Astrocyte (in vitro differentiated cells and primary cell): Measurements from ENCODE around the gene OSR1. TPM values are rescaled to one million over a fixed set of nuclear protein-coding genes. Genes with fewer than 3 reads are reported as not detected.

Source experiments
- DNase-seq: peaks from one replicate; pipeline ENCODE4 v3.0.0-alpha.2; 2010; ENCODE audit warnings: low read depth
- FAIRE-seq: peaks from 2 replicates; lab custom pipeline; 2011; peaks lifted over from hg19 to GRCh38; lab: Jason Lieb, UNC
- H2AFZ ChIP-seq: 2 replicates; pipeline ENCODE4 v1.6.0; 2012; ENCODE audit warnings: low read depth, low read length, inconsistent platforms
- H3K27ac ChIP-seq: 2 replicates; pipeline ENCODE4 v1.5.1; 2011; ENCODE audit warnings: low read depth, low read length, inconsistent platforms
- H3K27me3 ChIP-seq: 2 replicates; pipeline ENCODE4 v1.6.0; 2011; ENCODE audit warnings: low read length, inconsistent platforms; ENCODE audit not compliant: insufficient read depth
- H3K36me3 ChIP-seq: 2 replicates; pipeline ENCODE4 v1.5.1; 2011; ENCODE audit warnings: low read length, inconsistent platforms; ENCODE audit not compliant: insufficient read depth
- H3K4me1 ChIP-seq: 2 replicates; pipeline ENCODE4 v1.5.1; 2011; ENCODE audit warnings: low read length, inconsistent platforms; ENCODE audit not compliant: insufficient read depth
- H3K4me2 ChIP-seq: 2 replicates; pipeline ENCODE4 v1.6.0; 2012; ENCODE audit warnings: low read length, inconsistent platforms
- H3K4me3 ChIP-seq: 2 replicates; pipeline ENCODE4 v1.5.1; 2011; ENCODE audit warnings: low read depth, mild to moderate bottlenecking, low read length, inconsistent platforms; ENCODE audit not compliant: insufficient read depth
- H3K79me2 ChIP-seq: 2 replicates; pipeline ENCODE4 v1.6.0; 2012; ENCODE audit warnings: mild to moderate bottlenecking, low read length, inconsistent platforms; ENCODE audit not compliant: insufficient read depth
- H3K9ac ChIP-seq: 2 replicates; pipeline ENCODE4 v1.6.0; 2012; ENCODE audit warnings: mild to moderate bottlenecking, low read length, inconsistent platforms
- H3K9me3 ChIP-seq: 2 replicates; pipeline ENCODE4 v1.5.1; 2012; ENCODE audit warnings: low read depth, mild to moderate bottlenecking, low read length, inconsistent platforms; ENCODE audit not compliant: insufficient read depth
- H4K20me1 ChIP-seq: 2 replicates; pipeline ENCODE4 v1.6.0; 2012; ENCODE audit warnings: low read length, inconsistent platforms; ENCODE audit not compliant: insufficient read depth
- H3K27ac Mint-ChIP-seq: one replicate; pipeline ENCODE4 v1.8.0; 2021; ENCODE audit warnings: mild to moderate bottlenecking, mixed read lengths; ENCODE audit not compliant: unreplicated experiment
- H3K27me3 Mint-ChIP-seq: one replicate; pipeline ENCODE4 v1.8.0; 2021; ENCODE audit warnings: low read depth, mixed read lengths; ENCODE audit not compliant: unreplicated experiment
- H3K36me3 Mint-ChIP-seq: one replicate; pipeline ENCODE4 v1.8.0; 2021; ENCODE audit warnings: low read depth, mixed read lengths; ENCODE audit not compliant: unreplicated experiment
- H3K4me1 Mint-ChIP-seq: one replicate; pipeline ENCODE4 v1.8.0; 2021; ENCODE audit warnings: low read depth, mixed read lengths; ENCODE audit not compliant: unreplicated experiment
- H3K4me3 Mint-ChIP-seq: one replicate; pipeline ENCODE4 v1.8.0; 2021; ENCODE audit warnings: mild to moderate bottlenecking, moderate library complexity, mixed read lengths; ENCODE audit not compliant: unreplicated experiment
- H3K9me3 Mint-ChIP-seq: one replicate; pipeline ENCODE4 v1.8.0; 2021; ENCODE audit warnings: mild to moderate bottlenecking, mixed read lengths; ENCODE audit not compliant: unreplicated experiment
- EZH2 ChIP-seq: IDR thresholded peaks from 2 replicates; pipeline ENCODE4 v1.6.1; 2012; ENCODE audit warnings: mild to moderate bottlenecking, low read length, inconsistent platforms; ENCODE audit not compliant: insufficient read depth
- total RNA-seq: library from RNA; stranded (reverse); gene quantifications from 2 replicates; pipeline ENCODE4 v1.2.1, GENCODE V29; 2021
- TF ChIP-seq, protein P1 (sequence below): IDR thresholded peaks from 2 replicates; pipeline ENCODE4 v1.5.1; 2011; ENCODE audit warnings: low read depth, mild to moderate bottlenecking, inconsistent platforms, low read length, moderate library complexity; ENCODE audit not compliant: insufficient read depth

OSR1 gene
- total RNA-seq, 1 donor from 2014 or later, result 1.0 TPM

- Histone ChIP-seq H3K79me2 (no peaks in the 10 kb centered on the region), H3K9me3 (no peaks in the 10 kb centered on the region), H3K27me3 (no peaks in the 10 kb centered on the region), H3K9ac (no peak overlapping the region), H3K4me2 (no peak overlapping the region), H3K4me3 (no peak overlapping the region), H4K20me1 (no peaks in the 10 kb centered on the region), H2AFZ (no peak overlapping the region), H3K36me3 (no peaks in the 10 kb centered on the region), H3K27ac (no peak overlapping the region), H3K4me1 (no peaks in the 10 kb centered on the region)
- no peak overlapping the region for H3K27ac Mint-ChIP-seq
- TF ChIP-seq, protein P1, sequence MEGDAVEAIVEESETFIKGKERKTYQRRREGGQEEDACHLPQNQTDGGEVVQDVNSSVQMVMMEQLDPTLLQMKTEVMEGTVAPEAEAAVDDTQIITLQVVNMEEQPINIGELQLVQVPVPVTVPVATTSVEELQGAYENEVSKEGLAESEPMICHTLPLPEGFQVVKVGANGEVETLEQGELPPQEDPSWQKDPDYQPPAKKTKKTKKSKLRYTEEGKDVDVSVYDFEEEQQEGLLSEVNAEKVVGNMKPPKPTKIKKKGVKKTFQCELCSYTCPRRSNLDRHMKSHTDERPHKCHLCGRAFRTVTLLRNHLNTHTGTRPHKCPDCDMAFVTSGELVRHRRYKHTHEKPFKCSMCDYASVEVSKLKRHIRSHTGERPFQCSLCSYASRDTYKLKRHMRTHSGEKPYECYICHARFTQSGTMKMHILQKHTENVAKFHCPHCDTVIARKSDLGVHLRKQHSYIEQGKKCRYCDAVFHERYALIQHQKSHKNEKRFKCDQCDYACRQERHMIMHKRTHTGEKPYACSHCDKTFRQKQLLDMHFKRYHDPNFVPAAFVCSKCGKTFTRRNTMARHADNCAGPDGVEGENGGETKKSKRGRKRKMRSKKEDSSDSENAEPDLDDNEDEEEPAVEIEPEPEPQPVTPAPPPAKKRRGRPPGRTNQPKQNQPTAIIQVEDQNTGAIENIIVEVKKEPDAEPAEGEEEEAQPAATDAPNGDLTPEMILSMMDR, result no peak
- TF ChIP-seq EZH2, result no peak
- H3K9me3 Mint-ChIP-seq, result no peaks in the 10 kb centered on the region
- no peak for DNase-seq
- H3K27me3 Mint-ChIP-seq, result no peaks in the 10 kb centered on the region
- H3K4me1 Mint-ChIP-seq, result no peaks in the 10 kb centered on the region
- FAIRE-seq, result no peak
- H3K4me3 Mint-ChIP-seq, result no peak overlapping the region
- H3K36me3 Mint-ChIP-seq, result no peaks in the 10 kb centered on the region
These were observed 37.6 kb downstream of the OSR1 start for GRCh38 chr2:19320813-19321212.

- Histone ChIP-seq H3K36me3 (no peaks in the 10 kb centered on the region), H3K27ac (no peak overlapping the region), H3K27me3 (no peaks in the 10 kb centered on the region), H2AFZ (no peak overlapping the region), H3K79me2 (no peaks in the 10 kb centered on the region), H4K20me1 (no peaks in the 10 kb centered on the region), H3K4me2 (no peak overlapping the region), H3K9me3 (no peaks in the 10 kb centered on the region), H3K9ac (no peak overlapping the region), H3K4me1 (no peaks in the 10 kb centered on the region), H3K4me3 (no peak overlapping the region)
- FAIRE-seq (no peak), DNase-seq (no peak)
- TF ChIP-seq EZH2, result no peak
- TF ChIP-seq, protein P1, result no peak
- no peaks in the 10 kb centered on the region for H3K36me3 Mint-ChIP-seq
- no peaks in the 10 kb centered on the region for H3K27me3 Mint-ChIP-seq
- H3K9me3 Mint-ChIP-seq, result no peaks in the 10 kb centered on the region
- no peak overlapping the region for H3K27ac Mint-ChIP-seq
- no peaks in the 10 kb centered on the region for H3K4me1 Mint-ChIP-seq
- no peak overlapping the region for H3K4me3 Mint-ChIP-seq
These were observed 38.7 kb downstream of the OSR1 start for GRCh38 chr2:19319698-19320097.

GRCh38 chr2:19319064-19319463 lies 39.4 kb downstream of the OSR1 start:
- Mint-ChIP-seq H3K27me3 (peaks cover under 1% of the 10 kb centered on the region), H3K4me1 (no peaks in the 10 kb centered on the region), H3K36me3 (no peaks in the 10 kb centered on the region), H3K27ac (no peak overlapping the region), H3K4me3 (no peak overlapping the region), H3K9me3 (no peaks in the 10 kb centered on the region)
- Histone ChIP-seq H3K36me3 (no peaks in the 10 kb centered on the region), H3K4me1 (no peaks in the 10 kb centered on the region), H3K27ac (no peak overlapping the region), H3K9ac (no peak overlapping the region), H3K9me3 (no peaks in the 10 kb centered on the region), H4K20me1 (no peaks in the 10 kb centered on the region), H3K79me2 (no peaks in the 10 kb centered on the region), H3K27me3 (no peaks in the 10 kb centered on the region), H2AFZ (no peak overlapping the region), H3K4me2 (no peak overlapping the region), H3K4me3 (no peak overlapping the region)
- DNase-seq (no peak), FAIRE-seq (no peak)
- TF ChIP-seq, protein P1, result no peak
